A673 (cell line): Measurements from ENCODE around the gene PCP2. TPM values are rescaled to one million over a fixed set of nuclear protein-coding genes. Genes with fewer than 3 reads are reported as not detected.

Experiments
- BruUV-seq: library from RNA; stranded (reverse); fragments of 400-500 nt; replicated peaks from 2 replicates; lab custom pipeline; 2021; lab: Mats Ljungman, UMichigan
- CTCF ChIA-PET: fragments of 300-600 bp; sonication (Branson Sonifier 250); formaldehyde crosslinking; loops from one replicate; lab custom pipeline; 2022; ENCODE audit warnings: antibody characterized with exemption; lab: Charles Lee
- POLR2A ChIA-PET: fragments of 300-600 bp; sonication (Branson Sonifier 250); formaldehyde crosslinking; loops from one replicate; lab custom pipeline; 2022; ENCODE audit warnings: antibody characterized with exemption; ENCODE audit not compliant: low non-redundant PET; lab: Charles Lee
- DNase-seq: peaks from one replicate; pipeline ENCODE4 v3.0.0-alpha.2; 2015; ENCODE audit warnings: low spot score
- H3K27ac ChIP-seq: fragments of 200-600 bp; sonication (generic); 2 replicates; pipeline ENCODE4 v1.5.1; 2016; ENCODE audit warnings: mixed run types, low read depth, mild to moderate bottlenecking, mixed read lengths, antibody characterized with exemption, low read length; ENCODE audit not compliant: poor library complexity, severe bottlenecking
- H3K27me3 ChIP-seq: fragments of 200-600 bp; sonication (generic); replicated peaks from 2 replicates; pipeline ENCODE4 v1.6.1; 2017; ENCODE audit warnings: mixed run types, low read depth, mild to moderate bottlenecking, mixed read lengths, antibody characterized with exemption, low read length; ENCODE audit not compliant: insufficient read depth, poor library complexity
- H3K36me3 ChIP-seq: fragments of 200-600 bp; sonication (generic); 2 replicates; pipeline ENCODE4 v1.6.1; 2016; ENCODE audit warnings: mixed run types, mild to moderate bottlenecking, mixed read lengths, antibody characterized with exemption, low read length; ENCODE audit not compliant: insufficient read depth, poor library complexity, severe bottlenecking
- H3K4me1 ChIP-seq: fragments of 200-600 bp; sonication (generic); 2 replicates; pipeline ENCODE4 v1.6.1; 2017; ENCODE audit warnings: mixed run types, mild to moderate bottlenecking, mixed read lengths, antibody characterized with exemption, low read length; ENCODE audit not compliant: insufficient read depth, poor library complexity, severe bottlenecking
- H3K4me3 ChIP-seq: fragments of 200-600 bp; sonication (generic); 2 replicates; pipeline ENCODE4 v1.5.1; 2016; ENCODE audit warnings: low read depth, mixed run types, mild to moderate bottlenecking, mixed read lengths, low read length; ENCODE audit not compliant: poor library complexity, severe bottlenecking
- H3K9me3 ChIP-seq: fragments of 200-600 bp; sonication (generic); 2 replicates; pipeline ENCODE4 v1.6.1; 2016; ENCODE audit warnings: mixed run types, low read depth, mild to moderate bottlenecking, mixed read lengths, antibody characterized with exemption, low read length; ENCODE audit not compliant: poor library complexity, severe bottlenecking
- CTCF ChIP-seq: fragments of 300-800, 200-600 bp; sonication (generic); conservative IDR thresholded peaks from 2 replicates; pipeline ENCODE4 v1.5.1; 2017; ENCODE audit warnings: low read depth, mild to moderate bottlenecking, antibody characterized with exemption, low read length, moderate library complexity, mixed read lengths
- EZH2 ChIP-seq: fragments of 200-600 bp; sonication (generic); IDR thresholded peaks from 2 replicates; pipeline ENCODE4 v1.6.1; 2017; ENCODE audit warnings: borderline replicate concordance, low read depth, mild to moderate bottlenecking, mixed read lengths, antibody characterized with exemption, low read length; ENCODE audit not compliant: poor library complexity, severe bottlenecking
- intact Hi-C: fragments of 100-400 bp; cut with micrococcal nuclease; formaldehyde crosslinking; loops from one replicate; pipeline ENCODE4 v1.10.0; 2022; ENCODE audit not compliant: unreplicated experiment
- total RNA-seq: library from RNA; stranded (reverse); gene quantifications from 2 replicates; pipeline ENCODE4 v1.2.3, GENCODE V29; 2021

Gene PCP2
- total RNA-seq, 1 experiment from 2014 or later: not detected

DNA sequence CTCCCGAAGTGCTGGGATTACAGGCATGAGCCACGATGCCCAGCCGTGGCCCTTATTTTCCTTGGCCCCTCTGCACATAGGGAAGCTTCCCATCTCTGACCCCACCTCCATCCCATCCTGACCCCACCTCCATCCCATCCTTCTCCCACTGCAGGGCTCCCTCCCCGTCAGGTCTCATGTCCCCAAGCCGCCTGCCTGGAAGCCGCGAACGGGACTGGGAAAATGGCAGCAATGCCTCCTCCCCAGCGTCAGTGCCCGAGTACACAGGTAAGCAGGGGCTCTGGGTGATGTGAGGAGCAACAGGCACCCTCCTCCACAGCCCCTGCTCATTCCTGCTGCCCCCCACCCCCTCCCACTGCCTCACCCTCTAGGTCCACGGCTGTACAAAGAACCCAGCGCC is 16.3 kb downstream of the PCP2 start:
- Histone ChIP-seq H3K4me1 (no peaks in the 10 kb centered on the region), H3K9me3 (no peaks in the 10 kb centered on the region), H3K27me3 (no peaks in the 10 kb centered on the region), H3K36me3 (peaks cover 9% of the 10 kb centered on the region), H3K4me3 (no peak overlapping the region), H3K27ac (no peak overlapping the region)
- ChIA-PET CTCF (no interaction called here), POLR2A (no interaction called here)
- DNase-seq: no peak
- TF ChIP-seq EZH2: no peak
- TF ChIP-seq CTCF: no peak
- intact Hi-C loops: no loop called here
- no TSS peak for BruUV-seq

DNA sequence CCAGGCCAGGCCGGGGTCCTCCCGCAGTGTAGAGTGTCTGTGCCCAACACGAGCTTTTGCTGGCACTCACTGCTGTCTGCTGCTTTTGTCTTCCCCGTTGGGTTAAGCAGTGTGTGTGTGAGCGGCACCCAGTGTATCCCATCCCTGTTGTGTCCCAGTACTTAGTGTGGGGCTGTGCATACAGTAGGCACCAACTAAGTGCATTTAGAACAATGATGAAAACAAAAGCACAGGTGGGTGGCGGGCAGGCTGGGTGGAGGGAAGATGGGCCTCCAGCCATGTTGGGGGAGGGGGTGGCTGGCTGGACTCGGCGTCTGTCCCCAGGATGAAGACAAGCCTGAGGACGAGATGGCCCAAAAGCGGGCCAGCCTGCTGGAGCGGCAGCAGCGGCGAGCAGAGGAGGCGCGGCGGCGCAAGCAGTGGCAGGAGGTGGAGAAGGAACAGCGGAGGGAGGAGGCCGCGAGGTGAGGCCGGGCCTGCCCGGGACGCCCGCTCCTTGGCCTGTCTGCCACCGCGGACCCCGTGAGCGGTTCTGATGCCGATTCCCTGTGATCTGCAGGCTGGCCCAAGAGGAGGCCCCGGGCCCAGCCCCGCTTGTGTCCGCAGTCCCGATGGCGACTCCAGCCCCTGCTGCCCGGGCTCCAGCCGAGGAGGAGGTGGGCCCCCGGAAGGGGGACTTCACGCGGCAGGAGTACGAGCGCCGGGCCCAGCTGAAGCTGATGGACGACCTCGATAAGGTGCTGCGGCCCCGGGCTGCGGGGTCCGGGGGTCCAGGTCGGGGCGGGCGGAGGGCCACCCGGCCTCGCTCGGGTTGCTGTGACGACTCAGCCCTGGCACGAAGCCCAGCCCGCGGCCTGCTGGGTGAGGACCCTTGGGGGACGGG is 18.4 kb downstream of the PCP2 start:
- TF ChIP-seq EZH2: no peak
- TF ChIP-seq CTCF: no peak
- Histone ChIP-seq H3K4me3 (no peak overlapping the region), H3K27me3 (no peaks in the 10 kb centered on the region), H3K36me3 (no peaks in the 10 kb centered on the region), H3K27ac (no peak overlapping the region), H3K4me1 (no peaks in the 10 kb centered on the region), H3K9me3 (no peaks in the 10 kb centered on the region)
- no TSS peak for BruUV-seq
- ChIA-PET CTCF (interaction anchor here (0.6 kb wide), 1 partner anchor 44 kb away, joined by 3 read pairs; no protein-coding TSS in a partner anchor), POLR2A (no interaction called here)
- intact Hi-C loops: no loop called here
- DNase-seq: no peak

DNA sequence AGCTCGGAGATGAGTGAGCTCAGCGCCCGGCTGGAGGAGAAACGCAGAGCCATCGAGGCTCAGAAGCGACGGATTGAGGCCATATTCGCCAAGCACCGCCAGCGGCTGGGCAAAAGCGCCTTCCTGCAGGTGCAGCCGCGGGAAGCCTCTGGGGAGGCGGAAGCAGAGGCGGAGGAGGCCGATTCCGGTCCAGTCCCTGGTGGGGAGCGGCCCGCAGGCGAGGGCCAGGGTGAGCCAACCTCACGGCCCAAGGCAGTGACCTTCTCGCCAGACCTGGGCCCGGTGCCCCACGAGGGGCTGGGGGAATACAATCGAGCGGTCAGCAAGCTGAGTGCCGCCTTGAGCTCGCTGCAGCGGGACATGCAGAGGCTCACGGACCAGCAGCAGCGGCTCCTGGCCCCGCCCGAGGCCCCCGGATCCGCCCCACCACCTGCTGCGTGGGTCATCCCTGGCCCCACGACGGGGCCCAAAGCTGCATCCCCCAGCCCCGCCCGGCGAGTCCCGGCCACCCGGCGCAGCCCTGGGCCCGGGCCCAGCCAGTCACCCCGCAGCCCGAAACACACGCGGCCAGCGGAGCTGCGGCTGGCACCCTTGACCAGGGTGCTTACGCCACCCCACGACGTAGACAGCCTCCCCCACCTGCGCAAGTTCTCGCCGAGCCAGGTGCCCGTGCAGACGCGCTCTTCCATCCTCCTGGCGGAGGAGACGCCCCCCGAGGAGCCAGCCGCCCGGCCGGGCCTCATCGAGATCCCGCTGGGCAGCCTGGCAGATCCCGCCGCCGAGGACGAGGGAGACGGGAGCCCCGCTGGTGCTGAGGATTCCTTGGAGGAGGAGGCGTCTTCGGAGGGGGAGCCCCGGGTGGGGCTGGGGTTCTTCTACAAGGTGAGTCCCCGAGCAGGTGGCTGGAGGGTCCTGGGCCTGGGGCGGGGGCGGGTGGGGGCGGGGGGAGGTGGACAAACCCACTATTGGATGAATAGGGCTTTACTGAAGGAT is 20.9 kb downstream of the PCP2 start:
- no peaks in the 10 kb centered on the region for H3K36me3 ChIP-seq
- no TSS peak for BruUV-seq
- ChIA-PET POLR2A (no interaction called here), CTCF (no interaction called here)
- H3K4me3 ChIP-seq: no peak overlapping the region
- no peak for TF ChIP-seq CTCF
- no peak for TF ChIP-seq EZH2
- H3K27me3 ChIP-seq: no peaks in the 10 kb centered on the region
- DNase-seq: no peak
- H3K9me3 ChIP-seq: no peaks in the 10 kb centered on the region
- no peaks in the 10 kb centered on the region for H3K4me1 ChIP-seq
- H3K27ac ChIP-seq: no peak overlapping the region
- intact Hi-C loops: no loop called here
